Activated T-cell treated with anti-CD3 and anti-CD28 coated beads for 1 hour (primary cell): ENCODE results near the gene WTIP.
"Not testable (repeated sequence)": the region's sequence is repeated elsewhere in the genome, so short reads cannot be mapped to it uniquely, and the experiment has no call there.

Experiments
- DNase-seq: peaks from one replicate; pipeline ENCODE4 v3.0.0-alpha.2; 2020; ENCODE audit warnings: low read depth

WTIP gene

DNA sequence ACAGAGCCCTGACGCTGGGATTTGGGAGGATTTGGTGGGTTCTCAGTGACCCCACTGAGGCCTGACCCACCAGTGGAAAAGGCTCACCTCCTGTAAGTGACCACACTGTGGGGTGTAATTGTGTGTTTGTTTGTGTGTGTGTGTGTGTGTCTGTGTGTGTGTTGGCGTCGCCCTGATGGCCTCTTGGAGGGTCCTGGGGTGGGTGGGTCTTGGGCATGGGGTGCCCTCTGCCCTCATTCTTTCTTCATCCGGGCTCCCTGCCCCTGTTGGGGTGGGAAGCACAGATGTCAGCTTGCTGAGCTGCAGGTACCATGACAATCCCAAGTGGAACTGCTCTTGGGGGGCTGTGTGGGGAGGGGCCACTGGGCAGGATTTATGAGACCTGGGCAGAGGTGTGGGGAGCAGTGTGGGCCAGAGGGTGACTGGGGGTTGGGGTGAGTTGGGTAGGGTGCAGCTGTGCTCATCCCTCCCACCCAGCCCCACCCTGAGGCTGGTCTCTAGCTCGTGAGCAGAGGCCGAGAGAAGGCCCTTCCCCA, 22.8 kb downstream of the WTIP start:
- no peak for DNase-seq

DNA sequence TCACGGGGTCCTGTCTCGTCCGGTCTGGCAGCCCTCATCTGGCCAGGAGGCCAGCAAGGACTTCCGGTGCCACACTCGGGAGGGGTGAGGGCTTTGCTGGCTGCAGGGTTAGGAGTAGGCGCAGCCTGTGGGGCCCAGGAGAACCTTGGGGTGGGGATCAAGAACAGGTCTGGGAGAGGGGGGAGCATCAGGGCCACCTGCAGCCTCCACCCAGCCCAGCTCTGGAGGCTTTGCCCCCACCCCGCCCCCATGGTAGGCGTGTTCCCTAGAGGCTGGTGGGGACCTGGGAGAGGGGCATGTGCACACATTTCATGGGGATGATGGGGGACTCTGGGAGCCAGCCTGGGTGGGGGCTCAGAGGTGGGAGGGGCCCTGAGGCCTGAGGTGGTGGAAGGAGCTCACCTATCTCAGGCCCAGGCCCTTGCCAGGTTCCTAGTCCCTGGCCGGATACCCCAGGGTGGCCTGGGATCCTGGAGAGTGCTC, 23.3 kb downstream of the WTIP start:
- DNase-seq: no peak

- DNase-seq: no peak
Observed at GRCh38 chr19:34505321-34506025, 23.9 kb downstream of the WTIP start.

GRCh38 chr19:34506026-34506370, 24.4 kb downstream of the WTIP start:
- DNase-seq: no peak

DNA sequence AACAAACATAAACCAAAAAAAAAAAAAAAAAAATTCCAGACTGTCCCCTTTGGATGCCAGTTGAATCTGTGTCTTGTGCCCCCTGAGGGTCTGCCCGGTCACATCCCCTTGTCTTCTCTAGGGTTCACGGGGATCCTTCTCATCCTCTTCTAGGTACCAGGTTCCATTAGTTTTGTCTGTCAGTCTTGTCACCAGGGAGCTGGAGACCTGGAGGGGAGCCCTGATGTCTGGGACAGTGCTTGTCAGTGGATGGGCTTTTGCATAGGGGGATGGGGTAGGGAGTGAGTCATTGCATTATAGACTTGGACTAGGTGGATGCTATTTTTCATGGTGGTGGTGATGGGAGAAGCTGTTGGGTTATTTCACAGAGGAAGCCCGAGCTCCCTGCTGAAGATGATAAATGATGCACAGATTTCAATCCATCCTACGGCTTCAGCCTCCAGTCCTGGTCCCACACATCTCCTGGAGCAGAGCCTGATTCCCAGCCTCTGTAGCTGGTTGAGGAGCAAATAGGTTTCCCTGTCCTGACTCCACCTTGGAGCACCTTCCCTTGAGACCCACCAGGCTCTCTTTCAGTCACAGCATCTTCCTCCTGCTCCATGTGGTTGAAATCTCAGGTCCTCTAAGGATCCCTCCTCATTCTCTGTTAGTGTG, 26.0 kb downstream of the WTIP start:
- DNase-seq: no peak

GRCh38 chr19:34508540-34508939, 27.0 kb downstream of the WTIP start:
- no peak for DNase-seq

- not testable (repeated sequence) for DNase-seq
Observed at GRCh38 chr19:34510904-34511303, 29.3 kb downstream of the WTIP start.

DNA sequence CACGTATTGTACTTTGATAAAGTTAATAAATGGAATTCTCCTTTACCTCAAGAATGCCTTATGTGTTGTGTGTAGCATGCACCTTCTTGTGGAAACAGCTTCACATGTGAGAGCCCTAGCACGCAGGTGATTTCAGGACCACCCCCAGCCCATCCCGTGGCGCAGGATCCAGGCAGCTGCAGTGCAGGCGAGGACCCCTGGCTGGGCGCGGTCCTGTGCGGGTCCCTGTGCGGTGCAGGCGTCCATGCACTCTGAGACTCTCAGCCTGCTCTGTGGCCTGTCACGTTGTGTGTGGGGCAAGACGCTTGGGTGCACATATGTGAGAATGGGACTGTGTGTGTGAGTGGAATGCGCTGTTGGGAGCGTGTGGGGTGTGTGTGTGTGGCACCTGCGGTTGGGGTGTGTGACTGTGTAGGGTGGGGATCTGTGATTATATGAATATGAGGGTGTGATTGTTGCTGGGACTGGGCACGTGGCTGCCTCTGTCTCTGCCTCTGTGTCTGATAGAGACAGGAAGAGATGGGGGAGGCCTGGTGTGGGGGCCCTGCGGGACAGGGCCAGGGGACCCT, 30.8 kb downstream of the WTIP start:
- no peak for DNase-seq

DNA sequence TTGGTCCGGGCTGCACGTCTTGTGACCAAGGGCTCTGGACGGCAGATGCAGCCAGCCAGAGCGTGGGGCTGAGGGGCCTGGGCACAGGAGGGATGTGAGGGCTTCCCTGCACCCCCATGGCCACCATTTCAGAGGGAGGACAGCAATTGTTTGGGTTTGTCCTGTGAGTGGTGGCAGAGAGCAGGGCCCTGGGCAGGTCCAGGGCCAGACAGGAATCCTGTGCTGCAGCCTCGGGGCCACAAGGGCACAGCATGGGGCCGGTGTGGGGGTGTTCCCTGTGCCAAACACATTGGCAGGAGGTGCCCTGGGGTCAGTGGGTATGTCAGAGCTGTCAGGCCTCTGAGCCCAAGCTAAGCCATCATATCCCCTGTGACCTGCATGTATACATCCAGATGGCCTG, 32.2 kb downstream of the WTIP start:
- no peak for DNase-seq

GRCh38 chr19:34519602-34520001, 38.0 kb downstream of the WTIP start:
- no peak for DNase-seq

- DNase-seq: no peak
Observed at GRCh38 chr19:34523408-34523807, 41.9 kb downstream of the WTIP start.

- no peak for DNase-seq
Observed at GRCh38 chr19:34525001-34525400, 43.4 kb downstream of the WTIP start.

- DNase-seq: no peak
Observed at GRCh38 chr19:34534206-34534605, 52.6 kb downstream of the WTIP start.

DNA sequence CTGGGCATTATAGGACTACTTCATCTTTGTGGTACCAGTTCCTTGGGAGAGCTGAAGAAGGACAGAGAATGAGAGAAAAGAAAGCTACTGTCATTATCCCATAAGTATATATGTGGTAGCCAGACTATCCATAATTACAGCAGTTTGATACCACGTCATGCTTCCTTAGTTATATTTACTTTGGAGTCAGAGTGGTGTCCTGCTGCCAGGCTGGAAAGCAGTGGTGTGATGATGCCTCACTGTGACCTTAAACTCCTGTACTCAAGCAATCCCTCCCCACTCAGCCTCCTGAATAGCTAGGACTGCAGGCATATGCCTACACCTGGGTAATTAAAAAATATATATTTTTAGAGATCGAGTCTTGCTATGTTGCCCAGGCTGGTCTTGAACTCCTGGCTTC, 57.8 kb downstream of the WTIP start:
- DNase-seq: no peak

- no peak for DNase-seq
Observed at GRCh38 chr19:34540811-34541557, 59.4 kb downstream of the WTIP start.

DNA sequence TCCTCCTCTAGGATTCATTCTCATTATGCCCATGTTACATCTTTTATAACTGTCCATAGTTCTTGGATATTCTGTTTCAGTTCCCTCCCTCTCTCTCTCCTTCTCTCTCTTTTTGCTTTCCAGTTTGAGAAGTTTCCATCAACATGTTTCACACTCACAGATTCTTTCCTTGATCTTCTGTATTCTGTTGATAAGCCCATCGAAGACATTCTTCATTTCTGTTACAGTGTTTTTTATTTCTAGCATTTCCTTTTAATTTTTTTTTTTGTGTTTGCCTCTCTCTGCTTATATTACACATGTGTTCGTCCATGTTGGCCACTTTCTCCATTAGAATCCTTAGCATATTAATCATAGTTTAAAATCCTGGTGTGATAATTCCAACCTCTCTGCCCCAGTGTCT, 68.3 kb downstream of the WTIP start:
- DNase-seq: no peak

DNA sequence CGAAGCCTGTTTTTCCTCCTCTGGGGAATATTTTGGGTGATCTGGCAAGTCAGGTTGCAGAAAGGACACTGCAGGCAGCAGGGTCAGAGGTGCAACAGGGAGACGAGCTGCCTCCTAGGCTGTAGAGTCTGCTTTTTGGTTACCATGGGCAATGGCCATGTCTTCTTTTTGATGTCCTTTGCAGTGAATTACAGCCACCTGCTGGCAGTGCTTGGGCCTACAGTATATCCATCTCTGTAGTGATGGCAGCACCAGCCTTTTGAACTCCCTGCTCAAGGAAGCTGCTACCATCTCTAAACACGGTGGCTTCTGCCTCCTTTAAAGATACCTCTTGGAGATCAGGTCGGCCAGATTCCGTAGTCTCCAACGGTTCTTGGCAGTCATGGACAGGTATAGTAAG, 73.9 kb downstream of the WTIP start:
- DNase-seq: no peak

DNA sequence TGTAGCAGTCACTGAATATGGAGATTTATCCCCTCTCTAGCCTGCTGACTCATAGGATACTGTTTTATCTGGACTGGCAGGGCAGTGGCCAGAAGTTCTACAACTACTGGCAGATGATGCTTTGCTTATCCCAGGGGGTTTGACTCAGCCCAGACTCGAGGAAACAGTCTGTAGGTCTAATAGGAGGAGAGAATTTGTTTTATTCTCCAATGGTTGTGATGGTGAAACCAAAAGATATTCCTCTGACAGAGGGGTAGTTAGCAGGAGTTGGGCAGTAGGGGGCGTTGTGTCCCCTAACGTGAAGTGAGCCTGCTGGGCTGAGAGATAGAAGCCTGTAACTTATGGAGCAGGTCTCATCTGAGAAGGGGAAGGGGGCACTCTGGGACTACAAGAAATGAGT, 74.9 kb downstream of the WTIP start:
- DNase-seq: no peak

GRCh38 chr19:34559045-34559444, 77.5 kb downstream of the WTIP start:
- DNase-seq: no peak

GRCh38 chr19:34560229-34560628, 78.7 kb downstream of the WTIP start:
- DNase-seq: no peak
